D721Med (cell line): Measurements from ENCODE around the gene ALKBH6.

Source experiments
- DNase-seq: peaks from one replicate; pipeline ENCODE4 v3.0.0; 2011; ENCODE audit warnings: low spot score; ENCODE audit not compliant: insufficient read length
- FAIRE-seq: peaks from 2 replicates; lab custom pipeline; 2011; peaks lifted over from hg19 to GRCh38; lab: Jason Lieb, UNC
- TF ChIP-seq, protein P1 (sequence below): IDR thresholded peaks from 2 replicates; pipeline ENCODE4 v1.5.1; 2012; ENCODE audit warnings: mild to moderate bottlenecking, control low read depth; ENCODE audit not compliant: insufficient read depth; ENCODE audit errors: missing control alignments

Gene ALKBH6

GRCh38 chr19:36013280-36014011 is 567 bp downstream of the ALKBH6 start:
- TF ChIP-seq, protein P1, sequence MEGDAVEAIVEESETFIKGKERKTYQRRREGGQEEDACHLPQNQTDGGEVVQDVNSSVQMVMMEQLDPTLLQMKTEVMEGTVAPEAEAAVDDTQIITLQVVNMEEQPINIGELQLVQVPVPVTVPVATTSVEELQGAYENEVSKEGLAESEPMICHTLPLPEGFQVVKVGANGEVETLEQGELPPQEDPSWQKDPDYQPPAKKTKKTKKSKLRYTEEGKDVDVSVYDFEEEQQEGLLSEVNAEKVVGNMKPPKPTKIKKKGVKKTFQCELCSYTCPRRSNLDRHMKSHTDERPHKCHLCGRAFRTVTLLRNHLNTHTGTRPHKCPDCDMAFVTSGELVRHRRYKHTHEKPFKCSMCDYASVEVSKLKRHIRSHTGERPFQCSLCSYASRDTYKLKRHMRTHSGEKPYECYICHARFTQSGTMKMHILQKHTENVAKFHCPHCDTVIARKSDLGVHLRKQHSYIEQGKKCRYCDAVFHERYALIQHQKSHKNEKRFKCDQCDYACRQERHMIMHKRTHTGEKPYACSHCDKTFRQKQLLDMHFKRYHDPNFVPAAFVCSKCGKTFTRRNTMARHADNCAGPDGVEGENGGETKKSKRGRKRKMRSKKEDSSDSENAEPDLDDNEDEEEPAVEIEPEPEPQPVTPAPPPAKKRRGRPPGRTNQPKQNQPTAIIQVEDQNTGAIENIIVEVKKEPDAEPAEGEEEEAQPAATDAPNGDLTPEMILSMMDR = no peak
- no peak for FAIRE-seq
- no peak for DNase-seq

GRCh38 chr19:36010402-36010801 is 3.6 kb downstream of the ALKBH6 start:
- no peak for DNase-seq
- no peak for FAIRE-seq
- TF ChIP-seq, protein P1 = no peak

DNA sequence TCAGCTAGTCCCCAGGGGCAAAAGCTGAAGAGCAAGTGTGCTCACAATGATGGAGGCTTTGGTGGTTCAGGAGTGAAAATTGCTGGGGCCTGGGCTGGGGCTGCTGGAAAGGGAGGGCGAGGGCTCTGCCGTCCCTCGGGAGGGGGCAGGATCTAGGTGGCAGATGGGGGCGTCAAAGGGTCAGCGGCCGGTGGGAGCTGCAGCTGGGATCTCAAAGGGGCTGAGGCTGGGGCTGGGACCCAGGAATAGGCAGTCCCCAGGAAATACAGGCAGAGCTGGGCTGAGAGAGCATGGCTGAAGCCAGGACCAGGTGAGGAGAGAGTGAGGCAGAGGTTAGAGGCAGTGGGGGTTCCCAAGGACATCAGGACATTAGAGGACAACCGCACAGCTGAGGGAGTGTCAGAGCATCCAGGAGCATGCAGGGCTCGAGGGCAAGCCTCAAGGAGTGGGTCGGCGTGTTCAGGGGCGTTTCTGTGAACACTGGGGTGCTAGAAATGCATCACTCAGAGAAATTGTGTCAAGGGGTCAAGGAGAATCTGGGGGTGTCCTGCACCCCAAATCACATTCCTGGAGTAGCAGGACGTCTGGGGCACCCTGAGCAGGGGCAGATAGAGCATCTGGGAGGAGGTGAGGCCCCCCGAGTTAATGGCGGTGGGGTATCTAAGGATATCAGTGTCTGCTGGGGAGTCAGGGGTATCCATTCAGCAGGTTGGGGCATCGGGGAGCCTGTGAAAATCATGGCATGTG is 4.2 kb downstream of the ALKBH6 start:
- FAIRE-seq = no peak
- TF ChIP-seq, protein P1 = no peak
- DNase-seq = no peak

DNA sequence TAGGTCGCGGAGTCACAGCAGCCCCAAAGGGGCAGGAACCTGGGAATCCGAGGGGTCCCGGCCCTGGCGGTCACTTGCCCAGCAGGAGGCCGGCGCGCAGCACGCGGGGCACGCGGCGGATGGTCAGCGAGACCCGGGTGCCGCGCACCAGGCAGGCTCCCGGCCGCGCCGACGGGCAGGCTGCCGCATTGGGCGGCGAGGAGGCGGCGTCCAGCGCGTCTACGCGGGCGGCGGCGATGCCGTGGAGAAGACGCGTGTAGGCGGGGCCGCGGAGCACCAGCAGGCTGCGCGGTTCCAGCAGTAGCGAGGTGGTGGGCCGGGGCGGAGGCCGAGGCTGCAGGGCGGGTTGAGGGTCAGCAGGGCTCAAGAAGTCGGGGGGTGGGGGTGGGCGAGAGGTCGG is 4.8 kb downstream of the ALKBH6 start:
- DNase-seq = peak; percentile 79
- TF ChIP-seq, protein P1 = no peak
- FAIRE-seq = no peak

GRCh38 chr19:36008336-36008978 is 5.6 kb downstream of the ALKBH6 start, which contains the start of gene SYNE4:
TSS of gene SYNE4 (minus strand) at chr19:36008813. CDS start at chr19:36008681, 132 bp downstream.
- FAIRE-seq (no peak), DNase-seq (no peak)
- TF ChIP-seq, protein P1 = no peak

DNA sequence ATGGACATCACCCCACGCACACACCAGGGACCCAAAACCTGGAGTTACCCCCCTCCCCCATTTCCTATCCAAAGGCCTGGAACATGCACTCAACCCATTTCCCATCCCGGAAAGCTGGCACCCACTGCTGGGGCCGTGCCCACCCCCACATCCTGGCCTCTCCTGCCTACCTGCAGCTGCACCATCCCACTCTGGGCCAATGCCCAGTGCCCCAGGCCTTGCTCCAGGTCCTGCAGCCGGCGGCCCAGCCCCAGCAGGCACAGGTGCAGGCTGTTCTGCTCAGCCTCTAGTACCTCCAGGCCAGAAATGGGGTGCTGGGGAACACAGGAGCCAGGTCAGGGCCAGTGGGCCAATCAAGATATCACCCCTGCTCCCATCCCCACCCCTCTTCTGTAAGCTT is 7.1 kb downstream of the ALKBH6 start:
- DNase-seq = no peak
- no peak for FAIRE-seq

More for the DNA sequence above, 7.1 kb downstream of the ALKBH6 start:
- TF ChIP-seq, protein P1 = no peak
